ENCODE results near the gene MAP2. TPM values are rescaled to one million over a fixed set of nuclear protein-coding genes. Genes with fewer than 3 reads are reported as not detected.

Gene MAP2
- total and polyA plus RNA-seq, 2 donors (not counting 3 experiments of a cell fraction or from before 2014, with no cell fraction given) = 19.4 to 46.1 TPM

DNA sequence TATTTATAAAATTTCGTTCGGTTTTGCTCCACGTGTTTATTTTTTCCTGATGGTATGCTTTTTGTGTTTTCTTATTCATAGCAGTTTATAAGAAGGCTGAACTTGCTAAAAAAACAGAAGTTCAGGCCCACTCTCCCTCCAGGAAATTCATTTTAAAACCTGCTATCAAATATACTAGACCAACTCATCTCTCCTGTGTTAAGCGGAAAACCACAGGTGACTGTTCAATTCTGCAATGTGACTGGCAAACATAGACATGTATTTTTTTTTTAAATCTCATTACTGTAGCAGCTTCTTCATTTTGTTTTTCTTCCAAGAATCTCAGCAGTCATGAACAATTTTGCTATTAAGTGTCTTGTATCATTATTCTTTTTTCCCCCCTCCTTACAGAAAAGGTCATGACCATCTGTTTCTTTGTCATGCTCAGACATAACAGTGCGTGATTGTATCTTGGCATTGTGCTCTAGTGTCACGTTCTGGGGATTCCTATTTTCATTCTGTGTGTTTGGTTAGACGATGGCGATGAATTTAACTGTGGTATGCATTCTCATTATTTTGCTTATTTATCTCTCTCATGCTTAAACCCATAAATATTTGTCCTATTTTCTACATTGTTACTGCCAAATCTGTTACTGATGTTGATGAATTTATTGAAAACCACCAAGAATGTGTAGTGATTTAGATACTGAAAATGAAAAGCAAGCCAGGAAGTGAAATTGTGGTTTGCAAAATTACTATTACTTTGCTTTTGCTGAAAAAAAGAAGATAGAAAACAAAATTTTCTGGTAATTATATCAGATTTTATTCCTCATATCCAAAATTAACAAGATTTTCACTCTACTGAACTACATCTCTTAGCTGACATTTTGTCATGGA lies 273.2 kb downstream of the MAP2 start:
- ChIA-PET CTCF (no interaction called here), POLR2A (no interaction called here)

More for the DNA sequence above, 273.2 kb downstream of the MAP2 start:
- Histone ChIP-seq H3K9me3 (replicated peaks; ENCODE audit: control insufficient read depth, insufficient read depth, low read length) (no peaks in the 10 kb centered on the region), H2AFZ (ENCODE audit: low read depth, low read length) (no peak overlapping the region), H3K4me1 (ENCODE audit: control insufficient read depth, extremely low read depth, insufficient read depth, low read length) (no peaks in the 10 kb centered on the region), H3K27me3 (ENCODE audit: control insufficient read depth in 2 of 2, insufficient read depth in 2 of 2, low read length in 2 of 2) (no peaks in the 10 kb centered on the region), H3K79me2 (ENCODE audit: control insufficient read depth, insufficient read depth, low read length) (no peaks in the 10 kb centered on the region), H4K20me1 (replicated peaks; ENCODE audit: control insufficient read depth, extremely low read depth, insufficient read depth, low read length) (no peaks in the 10 kb centered on the region), H3K4me2 (ENCODE audit: insufficient read depth, low read length) (no peak overlapping the region), H3K9me1 (replicated peaks; ENCODE audit: control insufficient read depth, extremely low read depth, insufficient read depth, low read length) (no peaks in the 10 kb centered on the region), H3K9ac (replicated peaks; ENCODE audit: extremely low read depth, insufficient read depth, low read length) (no peak overlapping the region), H3K4me3 (replicated peaks in 1 of 3; ENCODE audit: insufficient read depth in 1 of 3, low read depth in 1 of 3, low read length in 3 of 3) (no peak overlapping the region), H3K27ac (ENCODE audit: insufficient read depth, low read depth, low read length) (no peak overlapping the region), H3K36me3 (ENCODE audit: control insufficient read depth in 2 of 2, extremely low read depth in 1 of 2, insufficient read depth in 2 of 2, low read length in 2 of 2) (no peaks in the 10 kb centered on the region)
- no TSS peak for BruUV-seq (replicated peaks)
- dilution Hi-C loops (cut with MboI; ENCODE audit: extremely low pct_ligation_motif_present, low sequenced_read_pairs) = no loop called here
- no peak for FAIRE-seq
- DNase-seq (ENCODE audit: low read depth, low spot score) = no peak
- intact Hi-C loops (cut with micrococcal nuclease) = no loop called here
- no peak for TF ChIP-seq POLR2A (IDR thresholded peaks at IDR 0.05; ENCODE audit: low read depth, low read length)
- TF ChIP-seq, protein P1, sequence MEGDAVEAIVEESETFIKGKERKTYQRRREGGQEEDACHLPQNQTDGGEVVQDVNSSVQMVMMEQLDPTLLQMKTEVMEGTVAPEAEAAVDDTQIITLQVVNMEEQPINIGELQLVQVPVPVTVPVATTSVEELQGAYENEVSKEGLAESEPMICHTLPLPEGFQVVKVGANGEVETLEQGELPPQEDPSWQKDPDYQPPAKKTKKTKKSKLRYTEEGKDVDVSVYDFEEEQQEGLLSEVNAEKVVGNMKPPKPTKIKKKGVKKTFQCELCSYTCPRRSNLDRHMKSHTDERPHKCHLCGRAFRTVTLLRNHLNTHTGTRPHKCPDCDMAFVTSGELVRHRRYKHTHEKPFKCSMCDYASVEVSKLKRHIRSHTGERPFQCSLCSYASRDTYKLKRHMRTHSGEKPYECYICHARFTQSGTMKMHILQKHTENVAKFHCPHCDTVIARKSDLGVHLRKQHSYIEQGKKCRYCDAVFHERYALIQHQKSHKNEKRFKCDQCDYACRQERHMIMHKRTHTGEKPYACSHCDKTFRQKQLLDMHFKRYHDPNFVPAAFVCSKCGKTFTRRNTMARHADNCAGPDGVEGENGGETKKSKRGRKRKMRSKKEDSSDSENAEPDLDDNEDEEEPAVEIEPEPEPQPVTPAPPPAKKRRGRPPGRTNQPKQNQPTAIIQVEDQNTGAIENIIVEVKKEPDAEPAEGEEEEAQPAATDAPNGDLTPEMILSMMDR (IDR thresholded peaks at IDR 0.05; ENCODE audit: extremely low read depth in 1 of 2, insufficient read depth in 1 of 2, low read depth in 1 of 2, low read length in 2 of 2) = no peak
- no peak for TF ChIP-seq EZH2 (IDR thresholded peaks at IDR 0.05; ENCODE audit: borderline replicate concordance, low read depth, low read length, severe bottlenecking)
- no peak for TF ChIP-seq FOS (IDR thresholded peaks at IDR 0.05; ENCODE audit: borderline replicate concordance, insufficient read depth, low read length)
- TF ChIP-seq POLR2AphosphoS5 (IDR thresholded peaks at IDR 0.05; ENCODE audit: insufficient read depth, low read depth, low read length) = no peak
- no peak for TF ChIP-seq JUN (IDR thresholded peaks at IDR 0.05; ENCODE audit: borderline replicate concordance, insufficient read depth, insufficient read length, low read depth)
- no peak for TF ChIP-seq GATA2 (IDR thresholded peaks at IDR 0.05; ENCODE audit: insufficient read depth, insufficient read length, low read depth, low read length)
- TF ChIP-seq, protein P2, sequence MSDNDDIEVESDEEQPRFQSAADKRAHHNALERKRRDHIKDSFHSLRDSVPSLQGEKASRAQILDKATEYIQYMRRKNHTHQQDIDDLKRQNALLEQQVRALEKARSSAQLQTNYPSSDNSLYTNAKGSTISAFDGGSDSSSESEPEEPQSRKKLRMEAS (IDR thresholded peaks at IDR 0.05; ENCODE audit: insufficient read depth, insufficient read length) = no peak
- no peak for TF ChIP-seq MYC (IDR thresholded peaks at IDR 0.05; ENCODE audit: low read depth, low read length)

Measured in endothelial cell of umbilical vein (primary cell).